DOHH2 (cell line): ENCODE results near the gene GAB1.

Experiments used
- EZH2phosphoT487 ChIP-seq: fragments of 200-600 bp; sonication (generic); IDR thresholded peaks from 2 replicates; pipeline ENCODE4 v1.6.1; 2017; ENCODE audit warnings: borderline replicate concordance, mild to moderate bottlenecking, antibody characterized with exemption, low read length, moderate library complexity, mixed read lengths
- TF ChIP-seq, protein P1 (sequence below): fragments of 200-600 bp; sonication (generic); IDR thresholded peaks from one replicate; pipeline ENCODE4 v1.5.1; 2014; ENCODE audit warnings: antibody characterized with exemption, mild to moderate bottlenecking, low read depth, low read length; ENCODE audit not compliant: poor library complexity, severe bottlenecking

DNA sequence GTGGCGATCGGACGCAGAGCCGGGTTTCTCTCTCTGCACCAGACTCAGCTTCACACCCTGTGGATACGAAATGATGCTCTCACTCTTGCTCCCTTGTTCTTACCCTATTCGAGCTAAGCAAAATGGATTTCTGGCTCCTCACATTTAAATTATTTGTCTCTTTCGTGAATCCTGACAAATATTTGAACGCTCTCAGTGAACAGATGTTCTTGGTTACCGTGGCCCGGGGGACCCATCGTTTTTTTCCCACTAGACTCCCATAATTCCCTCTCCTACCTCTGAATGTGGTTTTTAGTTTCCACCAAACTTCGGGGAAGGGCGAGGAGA, 177.5 kb downstream of the GAB1 start:
- TF ChIP-seq, protein P1, sequence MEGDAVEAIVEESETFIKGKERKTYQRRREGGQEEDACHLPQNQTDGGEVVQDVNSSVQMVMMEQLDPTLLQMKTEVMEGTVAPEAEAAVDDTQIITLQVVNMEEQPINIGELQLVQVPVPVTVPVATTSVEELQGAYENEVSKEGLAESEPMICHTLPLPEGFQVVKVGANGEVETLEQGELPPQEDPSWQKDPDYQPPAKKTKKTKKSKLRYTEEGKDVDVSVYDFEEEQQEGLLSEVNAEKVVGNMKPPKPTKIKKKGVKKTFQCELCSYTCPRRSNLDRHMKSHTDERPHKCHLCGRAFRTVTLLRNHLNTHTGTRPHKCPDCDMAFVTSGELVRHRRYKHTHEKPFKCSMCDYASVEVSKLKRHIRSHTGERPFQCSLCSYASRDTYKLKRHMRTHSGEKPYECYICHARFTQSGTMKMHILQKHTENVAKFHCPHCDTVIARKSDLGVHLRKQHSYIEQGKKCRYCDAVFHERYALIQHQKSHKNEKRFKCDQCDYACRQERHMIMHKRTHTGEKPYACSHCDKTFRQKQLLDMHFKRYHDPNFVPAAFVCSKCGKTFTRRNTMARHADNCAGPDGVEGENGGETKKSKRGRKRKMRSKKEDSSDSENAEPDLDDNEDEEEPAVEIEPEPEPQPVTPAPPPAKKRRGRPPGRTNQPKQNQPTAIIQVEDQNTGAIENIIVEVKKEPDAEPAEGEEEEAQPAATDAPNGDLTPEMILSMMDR, result no peak
- TF ChIP-seq EZH2phosphoT487, result no peak
